Hypothalamus (tissue), 51 donors: ENCODE data around the gene KIAA0586.
A peak's percentile ranks its signal among the peaks of the same experiment; 100 is the strongest.
"Not testable (repeated sequence)": the region's sequence is repeated elsewhere in the genome, so short reads cannot be mapped to it uniquely, and the experiment has no call there.

Experiments used
- DNase-seq, 51 donors: peaks; one replicate each; lab custom pipeline; 2025; lab: John Stamatoyannopoulos, UW

KIAA0586 gene

DNA sequence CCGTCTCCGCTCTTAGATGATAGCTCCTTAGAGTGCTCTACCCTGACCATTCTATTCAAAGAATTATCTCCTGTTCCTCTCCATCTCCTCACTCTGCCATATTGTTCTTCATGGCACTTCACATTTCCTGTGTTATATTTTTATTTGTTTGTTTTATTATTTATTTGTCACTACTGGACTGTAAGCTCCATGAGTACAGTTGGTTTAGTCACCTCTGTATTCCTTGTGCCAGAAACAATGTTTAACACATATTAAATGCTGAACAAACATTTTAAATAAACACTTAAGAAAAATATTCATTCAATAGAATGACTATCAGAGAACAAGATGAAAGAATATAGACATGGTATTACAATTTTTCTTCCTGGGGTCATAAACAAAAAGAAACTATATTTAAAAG, 35.6 kb downstream of the KIAA0586 start:
- no peak for DNase-seq

DNA sequence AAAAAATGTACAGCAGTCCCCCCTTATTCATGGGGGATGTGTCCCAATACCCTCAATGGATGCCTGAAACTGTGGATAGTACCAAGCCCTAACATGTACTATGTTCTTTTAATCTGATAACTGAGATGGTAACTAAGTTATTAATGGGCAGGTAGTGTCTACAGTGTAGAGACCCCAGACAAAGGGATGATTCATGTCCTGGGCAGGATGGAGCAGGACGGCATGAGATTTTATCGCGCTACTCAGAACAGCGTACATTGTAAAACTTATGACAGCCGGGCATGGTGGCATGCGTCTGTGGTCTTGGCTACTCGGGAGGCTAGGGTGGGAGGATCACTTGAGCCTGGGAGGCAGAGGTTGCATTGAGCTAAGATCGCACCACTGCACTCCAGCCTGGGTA, 37.1 kb downstream of the KIAA0586 start:
- DNase-seq = no peak

DNA sequence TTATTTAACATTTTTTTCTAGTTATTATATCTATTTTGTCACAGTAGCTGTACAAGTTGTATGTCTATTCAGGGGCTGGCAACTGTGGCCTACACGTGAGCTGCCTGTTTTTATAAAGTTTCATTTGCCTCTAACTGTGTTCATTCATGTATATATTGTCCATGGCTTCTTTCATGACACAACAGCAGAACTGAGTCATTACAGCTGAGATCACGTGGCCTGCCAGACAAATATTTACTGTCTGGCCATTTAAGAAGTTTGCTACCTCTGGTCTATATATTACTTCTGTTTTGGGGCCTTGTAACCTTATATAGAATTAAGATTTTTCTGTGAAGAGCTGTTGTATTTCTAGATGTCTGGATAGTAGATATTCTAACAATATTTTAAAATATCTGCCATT, 37.9 kb downstream of the KIAA0586 start:
- no peak for DNase-seq

DNA sequence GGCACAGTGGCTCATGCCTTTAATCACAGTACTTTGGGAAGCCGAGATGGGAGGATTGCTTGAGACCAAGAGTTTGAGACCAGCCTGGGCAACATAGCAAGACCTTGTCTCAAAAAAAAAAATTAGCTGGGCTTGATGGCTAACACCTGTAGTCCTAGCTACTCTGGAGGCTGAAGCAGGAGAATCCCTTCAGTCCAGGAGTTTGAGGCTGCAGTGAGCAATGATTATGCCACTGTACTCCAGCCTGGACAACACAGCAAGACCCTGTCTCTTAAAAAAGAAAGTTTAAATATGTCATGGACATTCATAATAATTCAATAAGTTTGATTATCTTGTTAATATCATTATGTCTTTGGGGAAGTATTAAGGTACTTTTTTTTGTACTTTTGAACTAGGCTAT, 38.9 kb downstream of the KIAA0586 start:
- no peak for DNase-seq

DNA sequence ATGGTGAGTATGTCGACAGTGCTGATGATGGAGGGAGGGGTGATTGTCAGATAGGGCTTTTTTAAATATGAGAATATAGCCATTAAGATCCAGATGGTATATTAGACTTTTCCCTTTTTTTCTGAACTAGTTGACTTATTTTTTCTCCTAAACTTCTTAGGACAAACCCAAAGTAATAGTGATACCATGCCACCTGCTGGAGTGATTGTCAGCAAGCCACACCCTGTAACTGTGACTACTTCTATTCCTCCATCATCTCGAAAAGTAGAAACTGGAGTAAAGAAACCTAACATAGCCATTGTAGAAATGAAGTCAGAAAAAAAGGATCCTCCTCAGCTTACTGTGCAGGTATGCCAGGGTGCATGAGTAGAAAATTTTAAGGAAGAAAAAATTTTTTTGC, 40.1 kb downstream of the KIAA0586 start:
- no peak for DNase-seq

DNA sequence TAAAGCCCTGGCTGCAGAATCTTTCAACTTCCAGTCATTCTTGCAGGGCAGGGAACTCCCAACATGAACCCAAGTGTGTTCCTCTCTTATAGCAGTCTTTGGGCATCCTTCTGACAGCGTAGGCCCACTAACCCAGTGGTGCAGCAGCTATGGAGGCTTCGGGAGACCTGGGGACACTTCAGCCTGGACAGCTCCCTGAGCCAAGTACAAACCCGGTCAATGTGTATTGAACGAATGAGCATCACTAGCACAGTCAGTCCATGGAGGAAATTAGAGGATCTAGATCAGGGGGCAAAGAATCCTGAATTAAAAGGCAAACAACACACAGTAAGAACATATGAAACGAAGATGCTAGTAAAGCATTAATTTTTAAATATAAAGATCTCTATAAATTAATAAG, 41.8 kb downstream of the KIAA0586 start:
- DNase-seq = no peak

DNA sequence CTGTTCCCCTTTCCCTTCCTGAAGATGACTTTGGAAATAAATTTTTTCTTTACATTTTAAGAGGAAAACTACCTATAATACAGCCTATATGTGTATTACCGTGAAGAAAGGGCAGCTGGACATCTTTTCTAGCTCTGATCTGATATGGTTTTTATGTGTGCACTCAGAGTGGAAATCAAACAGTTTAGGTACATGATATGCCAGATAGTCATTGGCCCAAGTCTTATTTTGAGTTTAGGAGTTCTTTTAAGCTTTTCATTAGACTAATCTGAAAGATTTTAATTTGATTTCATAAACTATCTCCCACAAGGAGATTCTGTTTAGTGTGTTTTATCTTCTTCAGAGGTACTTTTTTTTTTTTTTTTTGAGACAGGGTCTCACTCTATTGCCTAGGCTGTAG, 48.8 kb downstream of the KIAA0586 start:
- no peak for DNase-seq

DNA sequence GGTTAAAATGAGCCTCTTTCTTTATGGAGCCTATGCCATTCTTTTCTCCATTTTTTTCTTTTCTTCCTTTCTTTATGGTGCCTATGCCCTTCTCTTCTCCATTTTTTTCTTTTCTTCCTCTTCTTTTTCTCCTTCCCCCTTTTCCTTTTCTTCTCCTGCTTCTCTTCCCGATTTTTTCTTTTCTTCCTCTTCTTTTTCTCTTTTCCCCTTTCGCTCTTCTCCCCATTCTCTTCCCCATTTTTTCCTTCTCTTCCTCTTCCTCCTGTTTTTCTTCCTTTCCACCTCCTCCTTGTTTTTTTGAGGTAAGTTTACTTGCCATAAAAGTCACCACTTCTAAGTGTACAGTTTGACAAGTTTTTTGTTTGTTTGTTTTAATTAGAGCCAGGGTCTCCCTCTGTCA, 50.1 kb downstream of the KIAA0586 start:
- DNase-seq = no peak

DNA sequence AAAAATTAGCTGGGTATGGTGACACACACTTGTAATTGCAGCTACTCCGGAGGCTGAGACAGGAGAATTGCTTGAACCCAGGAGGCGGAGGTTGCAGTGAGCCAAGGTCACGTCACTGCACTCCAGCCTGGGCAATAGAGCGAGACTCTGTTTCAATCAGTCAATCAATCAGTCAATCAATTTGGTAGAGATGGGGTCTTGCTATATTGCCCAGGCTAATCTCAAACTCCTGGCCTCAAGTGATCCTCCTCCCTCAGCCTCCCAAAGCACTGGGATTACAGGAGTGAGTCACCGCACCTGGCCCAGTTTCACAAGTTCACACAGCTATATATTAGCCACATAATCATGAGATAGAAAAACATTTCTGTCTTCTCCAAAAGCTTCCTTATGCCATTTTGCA, 50.8 kb downstream of the KIAA0586 start:
- DNase-seq = not testable (repeated sequence)

DNA sequence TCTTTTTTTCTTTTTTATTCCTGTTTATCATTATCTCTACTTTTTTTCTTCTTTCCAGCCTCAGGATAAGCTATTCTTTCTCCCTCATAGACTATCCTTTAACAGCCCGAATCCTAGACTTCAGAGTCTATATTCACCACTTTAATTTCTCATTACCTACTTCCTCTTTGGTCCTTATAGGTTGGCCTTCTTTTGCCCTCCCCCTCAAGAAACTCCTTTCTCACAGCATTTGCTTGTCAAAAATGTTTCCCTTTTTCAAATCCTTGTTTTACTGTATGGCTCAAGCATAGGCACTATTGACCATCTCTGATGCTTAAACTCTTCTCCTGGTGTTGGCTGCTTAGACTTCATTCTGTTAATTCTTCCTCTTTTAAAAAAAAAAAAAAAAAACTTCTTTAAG, 52.5 kb downstream of the KIAA0586 start:
- no peak for DNase-seq

DNA sequence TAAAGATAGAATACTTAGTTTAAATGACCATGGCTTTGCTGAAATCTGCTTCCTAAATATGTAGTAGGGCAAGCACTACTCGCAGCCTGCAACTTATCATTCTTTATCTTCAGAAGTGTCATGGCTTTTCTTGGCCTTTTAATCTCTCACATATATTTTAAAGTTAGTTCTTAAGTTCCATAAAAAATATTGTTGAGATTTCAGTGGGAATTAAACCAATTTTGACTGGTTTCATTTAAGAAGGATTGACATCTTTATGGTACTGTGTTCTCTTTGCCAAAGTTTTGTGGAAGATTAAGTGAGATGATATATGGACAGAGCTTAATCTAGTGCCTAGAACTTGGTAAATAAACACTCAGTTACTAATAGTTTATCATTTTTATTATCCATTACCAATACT, 56.7 kb downstream of the KIAA0586 start:
- DNase-seq = no peak

DNA sequence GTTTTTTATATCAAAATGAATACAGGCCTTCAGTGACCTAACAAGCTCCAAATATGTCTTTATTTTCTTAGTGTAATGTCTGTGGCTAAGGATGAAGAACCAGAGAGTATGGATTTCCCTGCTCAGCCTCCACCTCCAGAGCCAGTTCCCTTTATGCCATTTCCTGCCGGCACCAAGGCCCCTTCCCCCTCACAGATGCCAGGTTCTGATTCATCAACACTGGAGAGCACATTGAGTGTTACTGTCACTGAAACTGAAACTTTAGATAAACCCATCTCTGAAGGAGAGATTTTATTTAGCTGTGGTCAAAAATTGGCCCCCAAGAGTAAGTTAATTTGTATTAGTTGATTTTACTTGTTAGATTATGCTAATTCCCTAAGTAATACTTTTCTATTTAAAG, 61.0 kb downstream of the KIAA0586 start:
- DNase-seq = no peak

DNA sequence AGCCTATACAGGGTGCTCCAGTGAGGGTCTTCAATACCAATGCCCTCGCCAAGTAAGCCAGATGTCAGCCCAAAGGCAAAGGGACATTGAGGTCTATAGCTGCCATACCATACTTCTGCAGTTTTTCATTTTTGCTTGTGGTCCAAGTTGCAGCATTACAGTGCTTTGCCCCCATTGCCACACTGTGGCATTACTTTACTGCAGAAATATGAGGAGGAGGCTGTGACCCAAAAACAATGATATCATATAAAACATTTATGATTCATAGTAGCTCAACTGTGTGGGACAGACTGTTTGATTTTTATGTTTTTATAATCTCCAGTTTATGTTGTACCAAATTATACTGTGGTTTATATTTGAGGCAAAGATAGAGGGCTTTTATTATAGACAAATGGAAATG, 64.1 kb downstream of the KIAA0586 start:
- no peak for DNase-seq

DNA sequence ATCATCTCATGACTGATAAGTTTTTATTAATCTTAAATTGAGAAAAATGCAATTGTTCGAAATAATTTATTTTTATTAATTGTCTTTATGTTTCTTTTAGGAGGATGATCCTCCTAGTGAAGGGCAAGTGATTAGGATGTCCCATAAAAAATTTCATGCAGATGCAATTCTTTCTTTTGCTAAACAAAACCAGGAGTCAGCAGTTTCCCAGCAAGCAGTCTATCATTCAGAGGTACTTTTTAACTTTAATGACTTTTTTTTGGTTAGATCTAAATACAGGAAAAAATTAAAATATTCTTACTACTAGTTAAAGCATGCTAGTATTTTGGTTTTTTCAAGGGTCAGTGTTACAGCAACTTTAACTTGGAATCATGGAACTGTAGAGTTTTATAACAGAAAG, 64.5 kb downstream of the KIAA0586 start:
- DNase-seq = no peak

DNA sequence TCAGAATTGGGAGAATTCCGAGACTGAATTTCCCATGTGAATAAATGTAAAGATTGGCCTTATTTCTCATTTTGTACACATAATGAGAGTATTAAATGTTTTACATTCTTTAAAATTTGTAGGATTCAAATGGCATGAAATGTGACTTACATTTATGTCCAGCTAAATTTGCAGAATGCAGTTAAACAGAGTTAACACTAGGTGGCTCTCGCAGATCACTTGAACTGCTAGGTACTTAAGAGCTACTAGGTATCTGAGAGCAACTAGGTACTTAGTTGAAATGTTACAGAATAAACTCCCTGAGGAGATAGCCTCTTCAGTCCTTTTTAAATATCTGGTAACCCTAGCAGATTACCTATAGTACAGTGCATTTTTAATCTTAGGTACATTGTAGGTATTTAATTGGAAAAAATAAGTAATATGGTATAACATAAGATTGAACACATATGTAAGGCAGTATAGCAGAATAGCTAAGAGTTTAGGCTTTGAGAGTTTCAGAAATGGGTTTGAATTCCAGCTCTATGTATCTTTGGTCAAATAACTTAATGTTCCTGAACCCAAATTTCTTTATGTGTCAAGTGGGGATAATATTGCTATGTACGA, 73.8 kb downstream of the KIAA0586 start:
- peak in 9 of 51 donors; percentile 0 to 29 (median 6) for DNase-seq

DNA sequence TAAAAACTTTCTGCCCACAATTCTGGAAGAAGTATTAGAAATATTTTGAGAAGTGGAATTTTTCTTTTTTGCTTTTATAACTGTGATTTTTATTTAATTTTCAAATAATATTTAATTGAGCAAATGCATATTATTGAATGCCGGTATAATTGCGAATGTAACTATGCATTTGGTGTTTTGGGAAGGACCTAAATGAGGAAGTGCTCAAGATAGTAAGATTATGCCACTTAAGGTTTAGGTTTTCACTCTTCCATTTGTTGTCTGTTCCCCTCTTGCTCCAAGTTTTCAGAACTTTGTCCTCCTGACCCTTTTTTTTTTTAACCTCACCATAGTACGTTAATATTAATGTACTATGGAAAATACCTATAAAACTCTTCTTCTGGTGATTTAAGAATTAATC, 85.8 kb downstream of the KIAA0586 start:
- DNase-seq = no peak

DNA sequence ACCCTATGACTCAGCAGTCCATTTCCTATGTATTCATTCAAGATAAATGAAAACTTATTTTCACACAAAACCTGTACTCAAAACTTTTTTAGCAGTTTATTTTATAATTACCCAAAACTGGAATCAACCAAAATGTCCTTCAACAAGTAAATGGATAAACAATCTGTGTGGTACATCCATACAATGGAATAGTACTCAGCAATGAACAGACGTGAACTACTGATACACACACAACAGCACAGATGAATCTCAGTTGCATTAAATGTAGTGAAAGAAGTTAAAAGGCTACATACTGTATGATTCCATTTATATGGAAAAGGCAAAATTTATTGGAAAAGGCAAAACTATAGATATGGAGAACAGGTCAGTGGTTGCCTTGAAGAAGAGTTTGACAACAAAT, 90.1 kb downstream of the KIAA0586 start:
- no peak for DNase-seq

DNA sequence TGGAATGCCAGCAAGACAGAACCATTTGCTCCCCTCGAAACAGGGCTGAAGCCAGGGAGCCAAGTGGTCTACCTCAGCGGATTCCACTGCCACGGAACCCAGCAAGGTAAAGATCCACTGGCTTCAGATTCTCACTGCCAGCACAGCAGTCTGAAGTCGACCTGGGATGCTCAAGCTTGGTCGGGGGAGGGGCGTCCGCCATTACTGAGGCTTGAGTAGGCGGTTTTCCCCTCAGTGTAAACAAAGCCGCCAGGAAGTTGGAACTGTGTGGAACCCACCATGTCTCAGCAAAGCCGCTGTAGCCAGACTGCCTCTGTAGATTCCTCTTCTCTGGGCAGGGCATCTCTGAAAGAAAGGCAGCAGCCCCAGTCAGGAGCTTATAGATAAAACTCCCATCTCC, 98.2 kb downstream of the KIAA0586 start:
- not testable (repeated sequence) for DNase-seq

DNA sequence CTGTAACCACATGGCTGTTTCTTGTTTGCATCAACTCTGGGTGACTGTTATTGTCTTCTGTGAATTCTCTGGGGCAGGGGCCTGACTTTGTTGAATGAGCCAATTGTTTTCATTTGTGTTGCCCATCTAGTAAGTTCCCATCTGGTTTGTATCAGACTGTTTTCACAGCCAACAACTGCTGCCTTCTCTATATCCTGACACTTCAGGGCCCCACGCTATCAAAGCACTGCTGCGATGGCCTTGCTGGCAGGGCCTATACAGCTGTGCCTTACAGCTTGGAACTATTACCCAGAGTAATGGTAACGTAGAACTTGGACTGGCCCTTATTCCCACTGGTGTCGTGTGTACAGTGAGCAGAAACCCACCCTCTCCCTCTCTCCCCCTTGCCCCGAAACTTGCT, 105.9 kb downstream of the KIAA0586 start:
- DNase-seq = peak in 32 of 51 donors; percentile 1 to 71 (median 22)

DNA sequence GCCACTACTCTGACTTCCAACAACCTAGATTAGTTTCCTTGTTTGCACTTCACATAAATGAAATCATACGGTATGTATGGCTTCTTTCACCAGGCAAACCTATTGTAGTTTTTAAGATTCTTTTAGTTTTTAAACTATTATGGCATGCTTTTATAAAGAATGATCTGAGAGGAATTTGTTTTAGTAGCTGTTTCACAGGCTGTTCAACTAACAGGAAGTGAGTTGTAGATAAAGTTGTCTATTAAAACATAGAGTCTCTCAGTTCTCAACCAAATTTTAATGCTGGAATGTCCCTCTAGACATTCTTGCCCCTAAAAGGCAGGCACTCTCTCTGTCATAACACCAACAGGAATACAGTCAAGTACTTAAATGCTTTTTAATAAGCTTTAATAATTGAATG, 107.5 kb downstream of the KIAA0586 start:
- no peak for DNase-seq

DNA sequence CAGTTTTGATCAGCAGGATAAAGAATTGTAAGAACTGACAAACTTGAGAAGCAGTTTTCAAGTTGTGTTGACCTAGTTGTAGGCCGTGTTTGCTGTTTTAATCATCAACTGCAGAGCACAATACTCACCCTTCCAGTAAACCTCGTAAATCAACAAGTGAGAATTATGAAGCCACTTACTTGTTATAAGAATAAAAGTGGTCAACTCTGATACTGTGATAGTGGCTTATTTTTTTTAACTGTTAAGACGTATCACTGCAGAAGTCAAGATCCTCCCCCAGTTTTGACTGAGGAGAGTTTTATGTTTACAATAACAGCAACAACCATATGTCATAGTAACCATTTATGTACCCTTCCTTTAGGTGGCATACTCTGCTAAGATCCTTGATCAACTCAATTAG, 109.5 kb downstream of the KIAA0586 start:
- DNase-seq = no peak

DNA sequence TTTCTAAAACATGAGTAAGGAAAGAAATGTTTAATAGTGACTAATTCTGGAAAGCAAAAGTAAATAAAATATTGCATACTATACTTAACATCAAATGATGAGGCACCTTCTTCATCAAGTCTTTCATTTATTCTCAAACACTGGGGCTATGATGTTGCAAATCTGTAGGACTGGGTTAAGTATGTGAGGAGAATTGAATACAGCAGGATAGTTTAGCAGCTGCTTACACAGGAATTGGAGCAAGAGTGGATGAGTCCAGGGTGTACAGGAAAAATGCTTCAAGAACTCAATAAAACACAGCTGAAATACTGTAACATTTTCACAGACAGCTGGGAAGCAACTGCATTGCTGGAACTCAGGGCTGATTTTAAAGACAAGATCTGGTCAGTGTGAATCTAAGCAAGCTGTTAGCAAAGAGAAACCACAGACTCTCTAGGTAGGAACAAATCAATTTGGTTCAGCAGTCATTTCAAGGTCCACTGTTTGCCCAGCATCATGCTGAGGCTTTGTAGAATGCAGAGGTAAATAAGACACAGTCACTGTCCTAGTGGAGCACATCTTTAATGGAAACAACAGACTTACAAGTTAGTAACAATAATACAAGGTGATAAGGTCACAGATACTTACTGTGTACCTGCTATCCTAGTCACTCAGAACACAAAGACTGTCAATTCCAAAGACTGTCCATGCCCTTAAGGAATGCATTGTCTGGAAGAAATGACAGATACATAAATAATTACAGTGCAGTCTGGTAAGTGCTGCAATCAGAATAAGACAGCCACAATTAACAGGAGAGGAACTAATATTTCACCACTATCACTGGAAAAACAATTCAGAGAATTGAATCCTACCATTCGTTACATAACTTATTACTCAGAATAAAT, 113.5 kb downstream of the KIAA0586 start:
- peak in 1 of 51 donors; percentile 8 for DNase-seq
